ENCODE data around the gene ZBTB12. TPM values are rescaled to one million over a fixed set of nuclear protein-coding genes. Genes with fewer than 3 reads are reported as not detected.
"Not testable (repeated sequence)": the region's sequence is repeated elsewhere in the genome, so short reads cannot be mapped to it uniquely, and the experiment has no call there.

The ZBTB12 gene
- total RNA-seq, 1 donor from 2014 or later, result 3.5 TPM

DNA sequence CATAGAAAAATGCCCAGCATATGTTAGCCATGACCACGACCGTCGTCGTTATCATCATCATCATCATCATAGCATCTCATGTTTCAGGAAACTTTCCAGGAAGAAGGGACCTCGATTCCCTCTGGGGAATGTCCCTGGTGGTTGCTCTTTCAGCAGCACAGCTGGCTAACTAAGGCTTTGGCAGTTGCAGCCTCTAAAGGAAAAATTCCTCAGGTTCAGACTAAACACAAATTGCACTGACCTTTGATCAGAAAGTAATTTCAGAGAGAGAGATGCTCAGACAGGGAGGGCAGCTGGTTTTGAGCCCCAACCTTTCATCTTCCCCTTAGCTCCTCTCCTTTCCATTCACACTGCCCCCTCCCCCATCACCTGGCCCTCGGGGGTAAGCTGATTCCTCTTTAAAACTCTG is 38.4 kb upstream of the ZBTB12 start:
- no peak overlapping the region for H3K27ac ChIP-seq
- H3K4me3 ChIP-seq, result no peak overlapping the region
- DNase-seq (no peak), ATAC-seq (no peak)
- TF ChIP-seq, protein P1, sequence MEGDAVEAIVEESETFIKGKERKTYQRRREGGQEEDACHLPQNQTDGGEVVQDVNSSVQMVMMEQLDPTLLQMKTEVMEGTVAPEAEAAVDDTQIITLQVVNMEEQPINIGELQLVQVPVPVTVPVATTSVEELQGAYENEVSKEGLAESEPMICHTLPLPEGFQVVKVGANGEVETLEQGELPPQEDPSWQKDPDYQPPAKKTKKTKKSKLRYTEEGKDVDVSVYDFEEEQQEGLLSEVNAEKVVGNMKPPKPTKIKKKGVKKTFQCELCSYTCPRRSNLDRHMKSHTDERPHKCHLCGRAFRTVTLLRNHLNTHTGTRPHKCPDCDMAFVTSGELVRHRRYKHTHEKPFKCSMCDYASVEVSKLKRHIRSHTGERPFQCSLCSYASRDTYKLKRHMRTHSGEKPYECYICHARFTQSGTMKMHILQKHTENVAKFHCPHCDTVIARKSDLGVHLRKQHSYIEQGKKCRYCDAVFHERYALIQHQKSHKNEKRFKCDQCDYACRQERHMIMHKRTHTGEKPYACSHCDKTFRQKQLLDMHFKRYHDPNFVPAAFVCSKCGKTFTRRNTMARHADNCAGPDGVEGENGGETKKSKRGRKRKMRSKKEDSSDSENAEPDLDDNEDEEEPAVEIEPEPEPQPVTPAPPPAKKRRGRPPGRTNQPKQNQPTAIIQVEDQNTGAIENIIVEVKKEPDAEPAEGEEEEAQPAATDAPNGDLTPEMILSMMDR (IDR thresholded peaks at IDR 0.05), result no peak
- intact Hi-C loops (cut with DNase I), result no loop called here
- no peaks in the 10 kb centered on the region for H3K9me3 ChIP-seq
- no peaks in the 10 kb centered on the region for H3K27me3 ChIP-seq
- H3K36me3 ChIP-seq, result peaks cover 19% of the 10 kb centered on the region
- H3K4me1 ChIP-seq, result peaks cover 5% of the 10 kb centered on the region

DNA sequence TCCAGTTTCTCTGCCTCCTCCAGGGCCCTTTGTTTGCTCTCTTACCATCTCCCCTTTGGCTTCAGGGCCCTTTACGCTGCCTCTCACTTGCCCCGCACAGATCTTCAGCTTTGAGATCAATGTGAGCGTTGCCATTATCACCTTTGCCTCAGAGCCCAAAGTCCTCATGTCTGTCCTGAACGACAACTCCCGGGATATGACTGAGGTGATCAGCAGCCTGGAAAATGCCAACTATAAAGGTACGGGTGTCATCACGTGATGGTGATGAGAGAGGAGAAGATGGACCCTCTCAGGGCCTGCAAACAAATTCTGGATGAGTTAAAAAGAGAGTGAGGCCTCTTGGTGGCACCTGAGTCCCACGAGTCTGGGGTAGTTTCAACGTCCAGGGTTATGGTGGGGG is 33.9 kb upstream of the ZBTB12 start:
- no peak overlapping the region for H3K27ac ChIP-seq
- no peaks in the 10 kb centered on the region for H3K4me1 ChIP-seq
- no peak for DNase-seq
- H3K36me3 ChIP-seq, result peaks cover 12% of the 10 kb centered on the region
- H3K4me3 ChIP-seq, result no peak overlapping the region
- intact Hi-C loops (cut with DNase I), result no loop called here
- H3K27me3 ChIP-seq, result no peaks in the 10 kb centered on the region
- TF ChIP-seq, protein P1 (IDR thresholded peaks at IDR 0.05), result no peak
- no peak for ATAC-seq
- H3K9me3 ChIP-seq, result no peaks in the 10 kb centered on the region

DNA sequence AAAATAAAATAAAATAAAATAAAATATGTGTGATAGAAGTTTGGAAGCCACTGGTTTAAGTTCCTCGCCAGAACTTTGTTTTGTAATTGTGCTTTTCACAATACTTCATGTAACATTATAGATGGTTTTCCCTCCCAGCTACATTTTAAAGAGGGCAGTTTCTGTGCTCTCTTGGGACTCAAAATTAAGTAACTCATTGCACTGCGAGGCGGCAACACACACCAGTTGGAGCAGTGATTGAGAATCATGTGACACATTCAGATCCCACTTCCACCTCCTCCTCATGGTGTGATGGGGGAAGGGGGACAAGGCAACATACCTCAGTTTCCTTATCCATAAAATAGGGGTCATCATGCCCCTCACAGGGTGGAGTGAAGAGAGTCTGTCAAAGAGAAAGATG is 33.1 kb upstream of the ZBTB12 start:
- no peaks in the 10 kb centered on the region for H3K9me3 ChIP-seq
- no peak overlapping the region for H3K27ac ChIP-seq
- ATAC-seq (no peak), DNase-seq (no peak)
- no peak overlapping the region for H3K4me3 ChIP-seq
- H3K4me1 ChIP-seq, result no peaks in the 10 kb centered on the region
- no peaks in the 10 kb centered on the region for H3K27me3 ChIP-seq
- intact Hi-C loops (cut with DNase I), result no loop called here
- peaks cover 5% of the 10 kb centered on the region for H3K36me3 ChIP-seq
- TF ChIP-seq, protein P1 (IDR thresholded peaks at IDR 0.05), result no peak

DNA sequence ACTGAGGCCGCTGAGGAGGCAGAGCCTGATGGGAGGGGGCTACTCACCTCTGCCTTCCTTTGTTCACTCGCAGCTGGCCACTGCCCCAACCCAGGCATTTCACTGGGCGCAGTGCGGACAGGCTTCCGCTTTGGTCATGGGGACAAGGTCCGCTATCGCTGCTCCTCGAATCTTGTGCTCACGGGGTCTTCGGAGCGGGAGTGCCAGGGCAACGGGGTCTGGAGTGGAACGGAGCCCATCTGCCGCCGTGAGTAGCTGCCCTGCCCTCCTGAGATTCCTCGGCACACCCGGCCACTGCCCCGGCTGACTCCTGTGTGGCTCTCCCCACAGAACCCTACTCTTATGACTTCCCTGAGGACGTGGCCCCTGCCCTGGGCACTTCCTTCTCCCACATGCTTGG is 31.7 kb upstream of the ZBTB12 start:
- no peak for DNase-seq
- no peaks in the 10 kb centered on the region for H3K36me3 ChIP-seq
- H3K27ac ChIP-seq, result no peak overlapping the region
- peaks cover 7% of the 10 kb centered on the region for H3K4me1 ChIP-seq
- H3K27me3 ChIP-seq, result no peaks in the 10 kb centered on the region
- TF ChIP-seq, protein P1 (IDR thresholded peaks at IDR 0.05), result no peak
- peak; percentile 28 for ATAC-seq
- no peaks in the 10 kb centered on the region for H3K9me3 ChIP-seq
- intact Hi-C loops (cut with DNase I), result no loop called here
- H3K4me3 ChIP-seq, result no peak overlapping the region

DNA sequence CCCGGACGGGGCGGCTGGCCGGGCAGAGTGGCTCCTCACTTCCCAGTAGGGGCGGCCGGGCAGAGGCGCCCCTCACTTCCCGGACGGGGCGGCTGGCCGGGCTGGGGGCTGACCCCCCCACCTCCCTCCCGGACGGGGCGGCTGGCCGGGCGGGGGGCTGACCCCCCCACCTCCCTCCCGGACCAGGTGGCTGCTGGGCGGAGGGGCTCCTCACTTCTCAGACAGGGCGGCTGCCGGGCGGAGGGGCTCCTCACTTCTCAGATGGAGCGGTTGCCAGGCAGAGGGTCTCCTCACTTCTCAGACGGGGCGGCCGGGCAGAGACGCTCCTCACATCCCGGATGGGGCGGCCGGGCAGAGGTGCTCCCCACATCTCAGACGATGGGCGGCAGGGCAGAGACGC is 30.3 kb upstream of the ZBTB12 start:
- H3K27ac ChIP-seq; H3K36me3 ChIP-seq; H3K9me3 ChIP-seq; DNase-seq; ATAC-seq; H3K4me3 ChIP-seq; H3K27me3 ChIP-seq; H3K4me1 ChIP-seq; intact Hi-C loops (cut with DNase I): not testable (repeated sequence)

DNA sequence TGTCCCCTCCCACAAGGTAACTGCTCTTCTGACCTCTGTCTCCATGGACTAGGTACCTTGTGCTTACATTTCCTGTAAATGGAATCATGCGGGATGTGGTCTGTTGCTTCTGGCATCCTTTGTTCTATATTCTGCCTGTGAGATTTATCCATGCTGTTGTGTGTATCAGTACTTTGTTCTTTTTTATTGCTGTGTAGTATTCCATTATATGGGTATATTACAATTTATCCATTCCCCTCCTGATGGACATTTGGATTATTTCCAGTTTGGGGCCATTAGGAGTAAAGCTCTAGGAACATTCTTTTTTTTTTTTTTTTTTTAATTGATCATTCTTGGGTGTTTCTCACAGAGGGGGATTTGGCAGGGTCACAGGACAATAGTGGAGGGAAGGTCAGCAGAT is 29.1 kb upstream of the ZBTB12 start:
- H3K27me3 ChIP-seq, result no peaks in the 10 kb centered on the region
- DNase-seq, result no peak
- no peaks in the 10 kb centered on the region for H3K36me3 ChIP-seq
- TF ChIP-seq, protein P1 (IDR thresholded peaks at IDR 0.05), result no peak
- ATAC-seq, result no peak
- no peak overlapping the region for H3K27ac ChIP-seq
- H3K4me1 ChIP-seq, result peaks cover 7% of the 10 kb centered on the region
- intact Hi-C loops (cut with DNase I), result no loop called here
- no peaks in the 10 kb centered on the region for H3K9me3 ChIP-seq
- H3K4me3 ChIP-seq, result no peak overlapping the region

Data from upper lobe of right lung (tissue), 1 donor.